Measurements from ENCODE around the gene ADORA1.

Gene ADORA1

DNA sequence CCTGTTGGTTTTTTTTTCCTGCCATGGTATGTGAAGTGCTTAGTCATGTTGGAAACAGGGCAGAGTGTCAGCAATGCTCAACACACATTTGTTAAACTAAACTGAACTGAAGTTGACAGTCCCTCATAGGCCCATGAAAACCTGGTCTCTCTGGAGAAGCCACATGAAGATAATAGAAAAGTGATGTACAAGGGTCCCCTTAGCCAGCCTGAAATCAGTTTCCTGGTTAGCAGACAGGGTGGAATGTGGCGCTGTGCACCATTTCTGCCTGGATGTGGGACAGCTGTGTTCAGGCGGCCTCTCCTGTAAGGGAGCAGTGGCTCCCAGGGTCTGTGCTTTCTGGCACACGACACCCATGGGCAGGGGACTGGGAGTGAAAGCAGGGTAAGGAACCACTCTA is 68.8 kb downstream of the ADORA1 start:
- DNase-seq, result no peak

DNA sequence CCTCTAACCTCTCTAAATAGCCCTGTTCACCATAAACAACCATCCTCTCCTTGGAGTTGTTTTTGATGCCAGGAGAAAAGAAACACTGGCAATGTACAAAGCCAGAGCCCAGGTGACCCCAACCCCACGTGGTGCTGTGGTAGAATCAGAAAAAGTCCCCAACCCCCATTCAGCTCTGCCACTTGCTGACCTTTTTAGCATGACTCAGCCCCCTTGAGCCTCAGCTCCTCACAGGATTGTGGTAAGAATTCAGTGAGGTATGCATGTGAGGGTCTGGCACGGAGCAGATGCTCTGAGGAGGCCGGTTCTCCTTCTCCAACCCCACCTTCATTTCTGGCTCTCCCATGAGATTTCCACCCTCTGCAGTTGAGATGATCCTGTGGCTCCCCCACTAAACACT is 70.1 kb downstream of the ADORA1 start:
- no peak for DNase-seq

DNA sequence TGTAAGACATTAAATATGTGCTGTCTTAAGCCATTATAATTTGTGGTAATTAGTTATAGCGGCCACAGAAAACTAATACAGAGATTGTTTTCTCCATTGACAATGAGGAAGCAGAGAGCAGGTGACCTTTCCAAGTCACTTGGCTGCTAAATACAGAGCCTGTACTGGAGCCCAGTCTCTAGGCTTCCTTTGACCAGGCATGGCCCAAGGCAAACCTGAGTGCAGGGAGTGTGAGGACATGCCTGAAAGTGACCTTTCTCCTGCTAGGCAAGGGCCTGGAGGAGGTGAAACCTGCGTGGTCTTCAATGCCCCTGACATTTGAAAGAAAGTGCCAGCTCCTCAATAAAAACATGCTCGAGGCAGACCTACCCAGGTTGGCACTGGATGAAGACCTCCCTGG is 71.5 kb downstream of the ADORA1 start:
- no peak for DNase-seq

DNA sequence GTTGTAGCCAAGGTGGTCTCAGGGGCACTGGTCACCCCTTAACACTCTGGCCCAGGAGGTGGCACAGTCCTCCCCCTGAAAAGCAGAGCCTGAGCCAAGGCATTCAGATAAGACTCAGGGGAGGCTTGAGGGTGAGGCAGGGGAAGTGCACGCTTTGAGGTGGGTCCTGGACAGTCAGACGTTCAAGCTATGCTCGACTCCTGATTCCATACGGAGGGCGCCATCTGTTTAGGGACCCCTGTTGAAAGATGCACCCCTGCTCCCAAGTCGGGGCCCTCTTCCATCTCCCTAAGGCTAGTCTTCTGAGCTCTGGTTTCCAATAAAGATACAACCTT is 71.9 kb downstream of the ADORA1 start:
- DNase-seq, result no peak

DNA sequence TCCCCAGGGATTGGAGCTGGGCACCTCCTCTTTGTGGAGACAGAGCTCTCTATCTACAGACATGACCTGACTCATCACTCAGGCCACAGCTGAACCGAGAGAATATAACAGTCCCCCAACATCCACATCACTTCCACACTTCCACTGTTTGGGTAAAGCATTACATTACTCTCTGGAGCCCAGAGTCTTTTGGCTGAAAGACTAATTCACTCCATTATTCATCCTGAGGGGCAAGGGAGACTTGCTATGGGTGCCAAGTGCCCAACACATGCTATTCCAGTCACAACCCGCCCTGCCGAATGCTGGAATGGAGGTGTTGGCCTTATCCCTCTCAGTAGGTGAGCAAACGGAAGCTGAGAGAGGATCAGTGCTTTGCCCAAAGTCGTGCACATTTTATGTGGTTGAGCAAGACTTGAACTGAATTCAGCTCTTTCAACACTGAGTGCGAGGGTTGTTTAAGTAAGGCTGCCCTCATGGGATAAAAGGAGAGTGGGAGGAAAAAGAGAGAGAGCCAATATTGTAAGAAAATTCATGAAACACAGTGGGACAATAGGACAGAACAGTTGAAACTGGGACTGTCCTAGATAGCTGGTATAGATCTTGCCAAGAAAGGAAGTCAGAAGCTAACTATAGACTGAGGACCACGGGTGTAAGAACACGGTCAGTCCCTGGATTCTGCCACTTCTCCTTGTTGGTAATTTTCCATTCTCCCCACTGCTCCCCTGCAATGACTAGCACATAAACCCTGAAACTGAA is 72.5 kb downstream of the ADORA1 start:
- DNase-seq, result no peak

DNA sequence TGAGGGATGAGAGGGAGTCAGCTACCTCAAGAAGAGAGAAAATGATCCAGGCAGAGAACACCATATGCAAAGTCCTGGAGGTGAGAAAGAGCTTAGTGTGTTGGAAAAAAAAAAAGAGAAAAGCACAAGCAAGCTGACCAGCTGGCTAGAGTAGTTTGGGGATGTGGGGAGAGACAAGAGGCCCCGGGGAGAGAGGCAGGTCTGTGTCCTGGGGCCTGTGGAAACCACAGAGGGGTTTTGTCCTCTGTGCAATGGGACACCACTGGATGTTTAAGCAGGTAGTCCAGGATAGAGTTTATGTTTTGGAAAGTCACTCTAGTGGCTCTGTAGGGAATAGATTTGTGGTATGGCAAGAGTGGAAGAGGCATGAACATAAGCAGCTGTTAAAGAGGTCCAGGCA is 73.4 kb downstream of the ADORA1 start:
- DNase-seq, result no peak

DNA sequence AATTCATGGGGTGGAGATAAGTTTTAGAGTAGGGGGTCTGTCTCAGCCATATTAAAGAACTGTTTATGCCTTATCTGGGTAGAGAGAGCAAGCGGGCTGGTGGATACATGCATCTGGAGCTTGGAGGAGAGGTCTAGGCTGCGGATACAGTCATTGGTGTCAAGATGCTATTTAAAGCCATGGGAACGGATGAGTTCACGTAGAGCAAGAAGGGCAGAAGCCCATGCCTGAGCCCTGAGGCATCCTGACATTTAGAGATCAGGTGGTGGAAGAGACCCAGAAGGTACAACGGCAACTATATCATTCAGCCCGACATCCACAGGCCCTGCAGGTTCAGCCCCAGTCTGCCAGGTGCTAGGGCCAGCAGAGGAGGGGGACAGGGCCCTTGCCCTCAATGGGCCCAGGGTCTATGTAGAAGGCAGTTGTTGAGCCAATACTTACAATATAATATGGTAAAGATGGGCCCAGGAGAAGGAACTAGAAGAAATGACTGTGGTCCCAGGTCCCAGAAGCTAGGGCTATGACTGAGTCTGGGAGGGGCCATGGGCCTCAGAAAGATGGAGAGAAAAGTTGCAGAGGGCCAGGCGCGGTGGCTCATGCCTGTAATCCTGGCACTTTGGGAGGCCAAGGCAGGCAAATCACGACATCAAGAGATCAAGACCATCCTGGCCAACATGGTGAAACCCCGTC is 74.1 kb downstream of the ADORA1 start:
- DNase-seq, result no peak

DNA sequence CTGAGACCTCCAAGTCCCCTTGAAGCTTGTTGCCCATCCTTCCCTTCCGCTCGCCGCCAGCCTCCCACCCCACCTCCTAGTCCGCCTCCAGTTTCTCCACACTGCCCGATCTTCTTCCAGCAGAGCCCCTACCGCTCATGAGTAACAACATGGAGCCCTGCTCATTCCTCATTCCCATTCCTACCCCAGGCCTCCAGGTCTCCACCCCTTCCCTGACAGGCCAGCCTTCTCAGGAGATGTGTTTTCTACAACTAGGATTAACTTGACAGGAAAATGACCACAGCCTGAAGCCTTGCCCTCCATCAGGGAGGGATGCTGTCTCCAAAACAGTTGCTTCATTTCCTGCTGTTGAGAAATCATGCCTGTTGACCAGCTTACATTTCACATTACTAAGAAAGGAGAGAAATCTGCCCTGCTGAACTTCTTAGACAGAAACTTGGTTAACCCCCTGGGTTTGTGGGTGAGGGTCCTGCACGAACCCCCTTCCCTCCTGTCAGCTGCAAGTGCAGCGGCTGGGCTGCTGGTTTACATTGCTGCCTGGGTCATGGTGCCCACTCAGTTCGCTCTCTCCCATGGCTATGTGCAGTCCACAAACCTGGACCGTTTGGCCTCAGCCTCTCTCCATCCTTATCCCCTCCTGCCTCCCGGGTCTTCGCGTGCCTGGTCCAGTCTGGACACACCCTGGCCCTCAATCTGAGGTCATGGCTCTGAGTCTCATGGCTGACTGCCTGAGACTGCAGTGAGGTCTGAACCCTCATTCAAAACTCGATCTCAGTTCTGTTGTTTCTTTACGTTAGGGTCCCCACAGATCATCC is 75.1 kb downstream of the ADORA1 start:
- no peak for DNase-seq

DNA sequence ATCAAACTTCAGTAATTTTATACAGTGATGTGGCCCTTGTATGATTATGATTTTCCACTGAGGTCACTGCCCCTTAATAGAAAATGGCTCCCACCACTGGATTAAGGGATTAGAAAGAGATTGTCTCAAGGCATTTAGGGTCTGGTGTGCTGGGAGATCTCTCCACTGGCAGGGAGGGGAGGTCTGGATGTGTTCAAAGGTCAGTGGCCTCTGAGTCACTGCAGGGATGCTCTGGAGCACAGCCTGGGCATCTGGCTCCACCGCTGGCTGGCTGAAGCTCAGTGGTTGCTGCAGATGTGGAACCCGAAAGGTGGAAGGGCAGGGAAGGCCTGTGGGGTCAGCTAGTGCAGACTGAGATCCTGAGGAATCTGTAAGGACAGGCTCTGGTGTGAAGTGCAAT is 77.2 kb downstream of the ADORA1 start:
- DNase-seq, result no peak

DNA sequence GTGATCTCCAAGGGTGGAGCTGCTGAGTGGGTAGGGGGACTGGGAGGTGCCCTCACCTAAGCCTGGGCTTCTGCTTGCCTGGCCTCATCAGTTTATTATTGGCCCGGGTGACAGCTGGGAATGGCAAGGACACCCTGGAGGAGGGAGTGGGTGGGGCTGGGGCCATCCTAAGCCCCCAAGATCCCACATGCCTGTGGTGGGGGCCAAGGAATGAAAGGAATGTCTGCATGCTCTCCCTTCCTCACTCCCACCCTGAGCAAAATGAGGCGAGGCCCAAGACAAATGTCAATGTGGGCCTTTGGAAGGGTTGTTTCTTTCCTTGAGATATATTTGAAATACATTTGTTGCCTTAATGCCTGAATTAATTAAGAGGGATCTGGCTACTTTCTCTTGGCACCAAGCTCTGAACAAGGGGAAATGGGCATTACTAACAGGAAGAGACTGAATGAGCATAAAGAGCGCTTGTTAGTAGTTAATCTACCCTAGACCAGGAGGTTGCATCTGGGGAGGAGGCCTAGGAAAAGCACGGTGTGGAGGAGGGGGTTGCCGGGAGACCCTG is 78.7 kb downstream of the ADORA1 start:
- DNase-seq, result no peak

DNA sequence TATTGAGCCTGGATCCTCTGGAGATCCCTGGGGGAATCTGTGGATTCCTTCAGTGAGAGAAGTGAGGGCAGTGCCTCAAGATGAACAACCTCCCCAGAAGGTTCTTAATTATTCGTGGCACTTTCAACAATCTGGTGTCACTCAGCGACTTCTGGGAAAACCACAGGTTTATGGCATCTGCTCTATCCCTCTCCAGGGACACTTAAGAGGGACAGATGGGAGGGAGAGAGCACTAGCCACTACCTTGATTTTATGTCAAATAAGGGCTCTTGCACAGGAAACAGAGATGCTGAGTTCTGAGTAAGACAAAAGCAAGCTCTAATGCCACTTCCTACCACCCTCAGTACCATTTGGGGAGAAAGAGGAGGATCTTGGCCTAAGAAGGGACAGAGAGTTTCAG is 80.2 kb downstream of the ADORA1 start:
- DNase-seq, result no peak

DNA sequence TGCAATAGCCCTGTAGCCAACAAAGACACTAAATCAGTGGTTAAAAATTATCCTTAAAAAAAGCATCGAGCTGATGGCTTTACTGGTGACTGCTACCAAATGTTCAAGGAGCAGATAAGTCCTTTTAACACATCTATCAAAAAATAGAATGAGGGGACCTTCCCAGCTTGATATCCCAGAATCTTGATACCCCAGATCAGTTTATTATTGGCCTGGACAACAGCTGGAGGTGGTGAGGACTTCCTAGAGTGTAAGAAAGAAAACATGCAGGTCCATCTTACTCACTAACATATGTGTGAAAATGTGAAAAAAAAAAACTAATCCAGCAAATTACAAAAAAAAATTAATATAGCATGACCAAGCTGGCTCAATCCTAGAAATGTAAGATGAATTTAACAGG is 80.7 kb downstream of the ADORA1 start:
- DNase-seq, result no peak

DNA sequence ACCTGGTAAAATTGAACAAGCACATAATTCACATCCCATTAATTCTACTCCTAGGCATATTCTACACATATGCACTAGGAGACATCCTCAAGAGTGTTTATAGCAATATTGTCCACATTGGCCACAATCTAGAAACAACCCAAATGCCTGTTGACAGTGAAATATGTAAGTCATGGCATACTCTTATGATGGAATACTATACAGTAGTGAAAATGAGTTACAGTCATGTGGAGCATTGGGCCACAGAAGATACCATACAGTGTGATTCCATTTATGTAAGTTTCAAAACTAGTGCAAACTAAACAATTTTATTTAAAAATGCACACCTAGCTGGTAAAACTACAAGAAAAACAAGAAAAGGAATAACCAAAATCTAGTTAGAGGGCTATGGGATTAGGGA is 82.8 kb downstream of the ADORA1 start:
- DNase-seq, result no peak

DNA sequence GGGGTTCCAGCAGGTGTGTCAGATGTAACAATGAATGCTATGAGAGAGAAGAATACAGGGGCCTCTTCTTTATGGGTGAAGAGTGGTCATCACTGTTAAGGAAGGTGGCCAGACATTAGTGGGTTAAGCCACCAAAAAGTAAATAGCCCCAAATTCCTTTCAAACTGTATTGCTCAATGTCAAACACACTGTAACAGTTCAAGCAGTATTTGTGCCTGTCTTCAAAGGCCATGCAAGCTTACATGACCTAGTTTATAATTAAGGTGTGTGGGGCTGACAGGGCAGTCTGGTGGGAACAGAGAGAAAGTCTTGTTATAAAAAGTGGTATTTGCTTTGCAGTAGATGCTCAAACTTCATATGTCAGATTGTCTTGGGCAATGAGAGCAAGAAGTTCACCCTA is 83.5 kb downstream of the ADORA1 start:
- no peak for DNase-seq

DNA sequence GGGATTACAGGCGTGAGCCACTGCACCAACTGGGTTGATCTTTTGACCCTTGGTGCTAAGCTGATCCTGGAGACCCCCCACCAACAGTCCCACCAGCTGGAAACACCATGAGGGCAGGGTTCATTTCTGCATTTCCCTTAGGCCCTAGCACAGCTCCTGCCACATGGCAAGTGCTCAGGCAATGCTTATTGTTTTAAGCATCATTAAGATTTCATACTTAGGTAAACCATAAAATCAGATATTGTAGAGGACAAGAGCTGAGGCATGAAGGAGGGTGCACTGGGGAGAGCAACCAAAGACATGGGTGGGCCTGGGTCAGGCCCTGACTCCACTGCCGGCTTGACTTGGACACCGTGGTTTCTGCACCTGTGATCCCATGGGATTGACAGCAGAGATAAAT is 84.3 kb downstream of the ADORA1 start:
- DNase-seq, result no peak

DNA sequence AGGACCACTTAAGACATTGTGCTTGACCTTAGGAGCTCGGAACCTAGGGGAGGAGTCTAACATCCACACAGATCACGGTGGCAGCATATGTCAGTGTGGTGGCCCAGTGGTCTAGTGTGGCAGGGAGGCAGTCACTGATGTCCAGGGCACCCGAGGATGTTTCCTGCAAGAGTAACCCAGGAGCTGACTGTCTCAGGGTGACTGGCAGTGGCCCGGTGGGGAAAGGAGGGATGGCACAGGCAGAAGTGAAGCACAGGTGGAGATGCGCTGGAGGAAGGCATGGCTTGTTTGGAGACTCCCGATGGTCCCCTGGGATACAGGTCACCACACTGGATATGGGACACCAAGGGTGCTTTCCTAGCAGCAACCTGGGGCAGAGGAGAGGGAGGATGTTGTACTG is 85.6 kb downstream of the ADORA1 start:
- no peak for DNase-seq

DNA sequence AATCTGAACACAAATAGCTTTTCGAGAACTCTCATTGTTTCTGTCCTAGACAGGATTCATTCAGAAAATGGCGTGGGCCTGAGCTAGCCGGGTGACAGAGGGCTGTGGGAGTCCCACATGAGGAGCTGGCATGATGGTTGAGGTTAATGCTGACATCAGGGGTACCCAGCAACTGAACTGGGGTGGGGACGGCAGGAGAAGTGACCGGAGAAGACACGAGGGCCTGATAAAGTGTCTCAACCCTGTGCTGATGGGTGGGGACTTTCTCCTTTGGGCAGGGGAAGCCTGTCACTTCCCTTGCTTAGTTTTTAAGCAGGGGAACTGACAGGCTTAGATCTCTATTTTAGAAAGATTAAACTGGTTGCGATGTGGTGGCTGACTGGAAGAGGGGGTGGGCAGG is 87.3 kb downstream of the ADORA1 start:
- DNase-seq, result no peak

DNA sequence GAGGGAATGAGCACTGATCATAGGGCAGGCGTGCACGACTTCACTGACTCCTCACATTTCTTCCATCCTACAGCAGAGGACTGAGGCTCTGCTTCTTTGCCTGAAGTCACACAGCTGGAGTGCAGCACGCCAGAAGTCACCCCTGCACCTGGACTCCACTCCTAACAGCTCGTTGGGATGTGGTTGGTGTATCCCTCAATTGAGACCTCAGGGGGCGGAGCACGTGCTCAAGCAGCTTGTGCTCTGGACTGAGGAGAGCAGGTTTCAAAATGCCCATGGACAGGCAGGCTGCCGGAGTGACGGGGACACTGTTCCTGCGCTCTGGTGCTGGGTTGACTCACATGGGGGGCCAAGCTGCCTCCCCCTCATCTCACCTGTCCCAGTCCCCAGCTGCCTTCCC is 88.0 kb downstream of the ADORA1 start:
- no peak for DNase-seq

DNA sequence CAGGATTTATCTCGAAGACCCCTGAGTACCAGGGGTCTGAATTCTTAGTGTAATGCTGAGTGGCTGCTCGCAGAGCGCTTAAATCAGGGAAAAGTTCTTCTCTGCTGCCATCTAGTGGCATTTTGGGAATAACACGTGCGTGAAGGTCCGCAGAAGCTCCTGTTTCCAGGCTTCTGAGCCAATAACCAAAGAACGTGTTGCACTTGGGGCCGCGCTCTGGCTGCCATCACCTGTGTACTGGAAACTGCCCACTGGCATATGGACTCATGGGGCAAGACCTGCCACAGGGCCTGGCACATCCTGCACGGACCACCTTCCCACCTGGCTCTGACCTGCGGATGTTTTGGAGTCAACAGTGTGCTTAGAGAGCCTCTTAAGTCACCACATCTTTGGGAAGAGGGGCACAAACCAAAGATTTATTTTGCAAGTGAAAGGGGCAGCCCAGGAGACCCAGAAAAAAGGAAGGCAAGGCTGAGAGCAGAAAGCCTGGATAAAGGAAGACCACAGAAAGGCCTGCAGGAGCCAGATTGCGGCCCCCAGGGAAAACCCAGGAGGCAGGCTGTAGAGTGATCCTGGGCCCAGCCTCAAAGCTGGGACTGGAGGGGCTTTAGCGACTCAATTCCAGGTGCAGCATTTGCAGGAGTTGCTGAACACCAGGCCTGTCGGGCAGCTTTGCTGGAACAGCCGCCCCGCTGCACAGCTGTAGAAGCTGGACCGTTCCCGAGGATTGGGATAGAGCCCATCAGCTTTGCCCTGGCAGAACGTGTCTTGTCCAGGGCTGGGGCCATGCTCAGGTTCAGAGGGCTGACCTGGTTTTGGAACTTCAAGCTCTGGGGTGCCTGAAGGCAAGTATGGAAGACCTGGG is 89.0 kb downstream of the ADORA1 start:
- peak; percentile 63 for DNase-seq

All from DMS153 (cell line).